Liver (tissue), 10 donors: ENCODE data around the gene COA8. TPM values are rescaled to one million over a fixed set of nuclear protein-coding genes. Genes with fewer than 3 reads are reported as not detected.

Experiments used
- DNase-seq: peaks from one replicate; pipeline ENCODE4 v3.0.0-alpha.2; 2017; ENCODE audit warnings: low spot score
- H3K27ac ChIP-seq, 2 donors: one replicate each; pipeline ENCODE4 v1.7.0; 2013; ENCODE audit warnings: inconsistent platforms in 2 of 2, low read length in 2 of 2, control low read depth in 1 of 2, low read depth in 1 of 2, mild to moderate bottlenecking in 1 of 2
- H3K27me3 ChIP-seq, 4 donors: one replicate each; pipeline versions ENCODE4 v1.6.1 to v1.7.0; 2013; ENCODE audit warnings: low read length in 3 of 4, inconsistent platforms in 1 of 4, mild to moderate bottlenecking in 1 of 4, moderate library complexity in 1 of 4; ENCODE audit not compliant: control insufficient read depth in 4 of 4, insufficient read depth in 4 of 4
- H3K36me3 ChIP-seq, 4 donors: one replicate each; pipeline versions ENCODE4 v1.6.1 to v1.7.0; 2013; ENCODE audit warnings: low read length in 3 of 4, mild to moderate bottlenecking in 3 of 4, low read depth in 1 of 4, moderate library complexity in 1 of 4; ENCODE audit not compliant: control insufficient read depth in 4 of 4, insufficient read depth in 3 of 4
- H3K4me1 ChIP-seq, 4 donors: one replicate each; pipeline versions ENCODE4 v1.6.1 to v1.7.0; 2013; ENCODE audit warnings: low read length in 3 of 4, mild to moderate bottlenecking in 3 of 4, moderate library complexity in 1 of 4; ENCODE audit not compliant: control insufficient read depth in 4 of 4, insufficient read depth in 4 of 4
- H3K4me3 ChIP-seq, 3 donors: one replicate each; pipeline versions ENCODE4 v1.6.1 to v1.7.0; 2013; ENCODE audit warnings: low read length in 3 of 3, control low read depth in 1 of 3, low read depth in 1 of 3, mild to moderate bottlenecking in 1 of 3
- H3K9ac ChIP-seq, 2 donors: one replicate each; pipeline ENCODE4 v1.7.0; 2013; ENCODE audit warnings: low read length in 2 of 2, mild to moderate bottlenecking in 2 of 2, moderate library complexity in 2 of 2, control low read depth in 1 of 2, low read depth in 1 of 2
- H3K9me3 ChIP-seq, 4 donors: one replicate each; pipeline versions ENCODE4 v1.6.1 to v1.7.0; 2013; ENCODE audit warnings: low read length in 3 of 4; ENCODE audit not compliant: control insufficient read depth in 4 of 4
- GABPA ChIP-seq, 2 donors: IDR thresholded peaks in 1 of 2; conservative IDR thresholded peaks in 1 of 2; 2 replicates each; pipeline ENCODE4 v1.6.1; 2016; ENCODE audit warnings: antibody characterized with exemption in 2 of 2, mild to moderate bottlenecking in 1 of 2, moderate library complexity in 1 of 2
- WGBS: extraction: QIAGEN DNeasy Blood & Tissue Kit; methylation state at CpG from one replicate; pipeline ENCODE4 v1.1.7; 2013; 5-methylcytosine and 5-hydroxymethylcytosine counted together
- polyA plus RNA-seq, 2 donors: library from polyadenylated mRNA; stranded (reverse) in 1 of 2; unstranded in 1 of 2; fragments of 200-250 nt in 1 of 2; fragments of >200 nt in 1 of 2; fragmentation: Nextera tagmentation in 1 of 2; extraction: Ambion mirVana in 1 of 2; gene quantifications; one replicate each; pipeline versions ENCODE4 v1.2.1 to v1.2.3, GENCODE V29; 2013 to 2015
- small RNA-seq: library from RNA; depleted of rRNA; stranded (forward); fragments of <200 nt; gene quantifications from one replicate; pipeline ENCODE3, GENCODE V24; 2014
- total RNA-seq, 2 donors: library from RNA; depleted of rRNA; stranded (reverse); fragments of >200 nt; gene quantifications; one replicate each; pipeline ENCODE4 v1.2.3, GENCODE V29; 2014
- donor health status: healthy.
- donor health status: healthy.
- donor health status: healthy.
- donor health status: healthy.
- donor health status: healthy.

The COA8 gene
- total and polyA plus RNA-seq, 4 donors: 8.3 to 35.5 (median 17.0) TPM

DNA sequence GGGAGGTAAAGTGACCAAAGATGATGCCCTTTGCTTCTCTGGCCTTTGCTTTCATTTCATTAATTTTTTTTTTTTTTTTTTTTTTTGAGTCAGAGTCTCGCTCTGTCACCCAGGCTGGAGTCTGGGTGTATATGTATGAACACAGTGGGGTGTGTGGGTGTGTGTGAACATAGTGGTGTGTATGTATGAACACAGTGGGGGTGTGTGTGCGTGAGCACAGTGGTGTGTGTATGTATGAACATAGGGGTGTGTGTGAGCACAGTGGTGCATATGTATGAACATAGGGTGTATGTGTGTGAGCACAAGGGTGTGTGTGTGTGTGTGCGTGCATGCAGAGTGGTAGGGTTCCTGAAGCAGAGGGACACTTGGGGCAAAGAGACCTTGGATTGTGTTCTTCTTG lies 75.8 kb downstream of the COA8 start:
- TF ChIP-seq GABPA (IDR thresholded peaks at IDR 0.05 in 1 of 2, conservative IDR thresholded peaks at IDR 0.05 in 1 of 2): no peak
- Histone ChIP-seq H3K9ac (no peak overlapping the region), H3K36me3 (peaks cover 0 to 3% (median 0%) of the 10 kb centered on the region in 4 donors), H3K4me1 (peaks cover 0 to 8% (median 1%) of the 10 kb centered on the region in 4 donors), H3K4me3 (no peak overlapping the region), H3K27me3 (no peaks in the 10 kb centered on the region), H3K27ac (no peak overlapping the region), H3K9me3 (no peaks in the 10 kb centered on the region)
- WGBS: 95% methylated on average over 3 of the region's 3 CpGs
- DNase-seq: no peak

Small RNAs within 50 kb of the gene (small RNA-seq; reads per million reads assigned to genes)
- gene RNU4-68P (not detected), gene RNU7-160P (not detected)

Other genes with a start within 250 kb of the COA8 start
- 100 to 1,000 TPM; 121 to 181 TPM for gene EIF5, start 228.7 kb upstream of the COA8 start, total RNA-seq
- gene EIF5, start 228.7 kb upstream of the COA8 start, polyA plus RNA-seq: 100 to 1,000 TPM; 203 to 435 TPM
- gene MARK3, start 177.5 kb upstream of the COA8 start, total RNA-seq: 10 to 100 TPM; 48.0 to 86.0 TPM
- 10 to 100 TPM; 14.1 to 18.1 TPM for gene MARK3, start 177.5 kb upstream of the COA8 start, polyA plus RNA-seq
- 10 to 100 TPM in 1 of 2 donors, 1 to 10 TPM in 1; 9.0 to 26.6 TPM for gene CKB, start 40.1 kb upstream of the COA8 start, total RNA-seq
- 10 to 100 TPM; 14.3 to 32.9 TPM for gene CKB, start 40.1 kb upstream of the COA8 start, polyA plus RNA-seq
- 1 to 10 TPM; 5.1 to 7.9 TPM for gene TRMT61A, start 33.8 kb upstream of the COA8 start, total RNA-seq
- 1 to 10 TPM; 4.1 to 8.0 TPM for gene TRMT61A, start 33.8 kb upstream of the COA8 start, polyA plus RNA-seq
- gene BAG5, start 303 bp upstream of the COA8 start, total RNA-seq: 10 to 100 TPM; 12.0 to 12.5 TPM
- 1 to 10 TPM; 5.4 to 5.6 TPM for gene BAG5, start 303 bp upstream of the COA8 start, polyA plus RNA-seq
- 100 to 1,000 TPM in 1 of 2 donors, 10 to 100 TPM in 1; 61.6 to 131 TPM for gene KLC1, start 66.3 kb downstream of the COA8 start, total RNA-seq
- gene KLC1, start 66.3 kb downstream of the COA8 start, polyA plus RNA-seq: 10 to 100 TPM; 22.9 to 30.4 TPM
- gene XRCC3, start 152.5 kb downstream of the COA8 start, total RNA-seq: 10 to 100 TPM in 1 of 2 donors, 1 to 10 TPM in 1; 3.4 to 14.1 TPM
- gene XRCC3, start 152.5 kb downstream of the COA8 start, polyA plus RNA-seq: 1 to 10 TPM; 1.7 to 2.2 TPM
- 10 to 100 TPM; 28.0 to 36.9 TPM for gene ZFYVE21, start 152.8 kb downstream of the COA8 start, total RNA-seq
- 10 to 100 TPM; 28.2 to 33.3 TPM for gene ZFYVE21, start 152.8 kb downstream of the COA8 start, polyA plus RNA-seq